Esophagus (tissue), 2 donors: ENCODE measurements around the gene DLK1. TPM values are rescaled to one million over a fixed set of nuclear protein-coding genes. Genes with fewer than 3 reads are reported as not detected.

ENCODE experiments used
- H3K27ac ChIP-seq, 2 donors: one replicate each; pipeline ENCODE4 v1.5.1; 2013; ENCODE audit warnings: low read depth in 2 of 2, mild to moderate bottlenecking in 2 of 2, inconsistent platforms in 1 of 2, low read length in 1 of 2, moderate library complexity in 1 of 2
- H3K27me3 ChIP-seq, 2 donors: one replicate each; pipeline ENCODE4 v1.6.1; 2013; ENCODE audit warnings: low read length in 2 of 2, control low read depth in 1 of 2, mild to moderate bottlenecking in 1 of 2; ENCODE audit not compliant: insufficient read depth in 2 of 2, control insufficient read depth in 1 of 2
- H3K36me3 ChIP-seq, 2 donors: one replicate each; pipeline ENCODE4 v1.6.1; 2013; ENCODE audit warnings: low read length in 1 of 2; ENCODE audit not compliant: control insufficient read depth in 2 of 2, insufficient read depth in 2 of 2
- H3K4me1 ChIP-seq, 2 donors: one replicate each; pipeline ENCODE4 v1.6.1; 2013; ENCODE audit warnings: low read length in 1 of 2; ENCODE audit not compliant: control insufficient read depth in 2 of 2, insufficient read depth in 2 of 2
- H3K4me3 ChIP-seq, 2 donors: one replicate each; pipeline ENCODE4 v1.5.1; 2013; ENCODE audit warnings: low read length in 2 of 2, mild to moderate bottlenecking in 2 of 2, low read depth in 1 of 2, moderate library complexity in 1 of 2
- H3K9me3 ChIP-seq, 2 donors: one replicate each; pipeline ENCODE4 v1.6.1; 2013; ENCODE audit warnings: mild to moderate bottlenecking in 2 of 2, low read depth in 1 of 2, low read length in 1 of 2, moderate library complexity in 1 of 2; ENCODE audit not compliant: control insufficient read depth in 2 of 2, insufficient read depth in 1 of 2
- WGBS, 2 donors: extraction: QIAGEN DNeasy Blood & Tissue Kit; methylation state at CpG; one replicate each; pipeline ENCODE4 v1.1.7; 2013; 5-methylcytosine and 5-hydroxymethylcytosine counted together
- polyA plus RNA-seq, 2 donors: library from polyadenylated mRNA; stranded (reverse); fragments of 200-250 nt; gene quantifications; one replicate each; pipeline ENCODE4 v1.2.3, GENCODE V29; 2013
- donor health status: healthy with polysubstance abuse.
- donor health status: Bipolar disorder and iron deficiency.

DLK1 gene
- polyA plus RNA-seq, 2 donors: 0.16 TPM; not detected in 1

DNA sequence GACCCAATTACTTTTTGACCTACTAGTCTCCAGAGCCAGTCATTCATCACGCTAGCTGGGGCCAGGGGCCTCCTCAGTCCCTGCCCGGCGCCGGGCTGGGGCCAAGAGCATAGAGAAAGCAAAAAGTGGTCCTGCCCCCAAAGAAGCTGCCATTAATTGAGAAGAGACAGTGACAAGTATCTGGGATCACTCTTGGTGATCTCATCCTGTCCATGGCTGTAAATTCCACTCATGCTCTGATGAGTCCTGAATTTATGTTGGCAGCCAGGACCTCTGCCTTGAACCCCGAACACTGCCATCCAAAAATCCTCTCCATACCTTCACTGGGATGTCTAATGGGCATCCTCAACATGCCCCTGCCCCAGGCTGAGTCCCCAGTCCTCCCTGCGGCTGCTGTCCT lies 34.4 kb upstream of the DLK1 start:
- H3K27ac ChIP-seq: no peak overlapping the region
- H3K9me3 ChIP-seq: peaks cover 0 to 3% of the 10 kb centered on the region in 2 donors
- no peaks in the 10 kb centered on the region for H3K27me3 ChIP-seq
- no peaks in the 10 kb centered on the region for H3K36me3 ChIP-seq
- H3K4me1 ChIP-seq: peaks cover 0 to 15% of the 10 kb centered on the region in 2 donors
- H3K4me3 ChIP-seq: no peak overlapping the region
- WGBS, 2 donors: 78 to 80% methylated on average over 6 of the region's 6 CpGs

DNA sequence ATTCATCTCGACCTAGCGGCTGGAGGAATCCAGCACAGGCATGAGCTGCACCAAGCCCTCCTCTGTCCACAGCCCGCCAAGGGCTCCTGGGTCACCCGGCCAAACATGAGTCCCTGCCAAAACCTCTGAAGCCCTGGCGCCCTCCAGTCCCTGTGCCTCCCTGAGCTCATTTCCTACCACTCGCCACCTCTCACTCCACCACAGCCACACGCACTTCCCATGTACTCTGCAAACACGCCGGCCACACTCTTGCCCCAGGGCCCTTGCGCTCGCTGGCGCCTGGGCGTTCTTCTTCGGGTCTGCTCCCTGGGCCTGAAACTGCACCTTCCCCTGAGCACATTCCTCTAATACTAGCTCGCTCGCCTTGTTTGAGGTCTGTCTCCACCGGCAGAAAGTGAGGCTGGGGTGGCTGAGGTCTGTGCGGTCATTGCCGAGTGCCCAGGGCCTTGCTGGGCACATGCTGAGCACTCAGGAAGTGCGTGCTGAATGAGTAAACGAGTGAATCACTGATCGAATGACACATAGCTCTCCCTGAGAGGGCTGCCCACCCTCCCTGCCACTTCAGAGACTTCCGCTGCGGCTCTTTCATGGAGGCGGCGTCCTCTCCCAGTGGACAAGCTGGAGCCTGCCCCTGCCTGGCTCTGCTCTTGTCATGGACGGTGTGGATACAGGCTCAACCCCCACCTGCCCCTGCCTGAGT lies 33.7 kb upstream of the DLK1 start:
- Histone ChIP-seq H3K4me1 (peaks cover 0 to 15% of the 10 kb centered on the region in 2 donors), H3K4me3 (no peak overlapping the region), H3K9me3 (peaks cover 0 to 3% of the 10 kb centered on the region in 2 donors), H3K27me3 (no peaks in the 10 kb centered on the region), H3K36me3 (no peaks in the 10 kb centered on the region), H3K27ac (peak overlapping the region in 1 of 2 donors; percentile 34)
- WGBS, 2 donors: 48 to 62% methylated on average over 25 to 27 of the region's 27 CpGs

DNA sequence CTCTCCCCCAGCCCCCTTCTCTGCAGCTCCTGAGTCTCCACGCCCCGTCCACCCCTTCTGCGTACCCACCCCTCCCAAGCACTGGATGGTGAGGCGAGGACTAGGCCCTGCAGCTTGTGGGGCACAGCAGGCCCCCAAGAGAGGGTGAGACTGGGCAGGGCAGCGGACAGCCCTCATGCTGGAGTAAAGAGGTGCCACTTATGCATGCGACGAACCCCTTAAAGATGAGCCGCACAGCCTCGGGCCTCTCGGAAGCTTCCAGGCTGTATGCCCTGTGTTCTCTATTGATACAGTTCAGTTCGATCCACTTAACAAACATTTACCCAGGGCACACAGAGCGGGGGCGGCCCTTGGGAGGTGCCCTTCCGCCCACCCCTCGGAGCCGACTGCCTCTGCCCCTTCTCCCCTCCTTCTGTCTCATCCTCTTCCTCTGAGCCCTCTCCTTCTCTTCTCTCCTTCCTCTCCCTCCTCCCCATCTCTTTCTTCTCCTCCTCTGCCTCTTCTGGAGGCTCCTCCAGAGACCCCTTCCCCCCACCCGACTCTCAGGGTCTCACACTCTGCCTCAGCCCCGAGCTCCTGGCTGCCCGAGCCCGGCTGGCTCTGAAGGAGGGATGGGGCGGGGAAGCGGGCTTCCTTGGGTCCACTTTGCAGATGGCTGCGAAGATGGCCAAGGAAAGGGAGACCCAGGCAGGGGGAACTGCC lies 32.7 kb upstream of the DLK1 start:
- Histone ChIP-seq H3K36me3 (no peaks in the 10 kb centered on the region), H3K27me3 (no peaks in the 10 kb centered on the region), H3K27ac (no peak overlapping the region), H3K4me3 (no peak overlapping the region), H3K4me1 (peaks cover 0 to 15% of the 10 kb centered on the region in 2 donors), H3K9me3 (peaks cover 0 to 3% of the 10 kb centered on the region in 2 donors)
- 71 to 89% methylated on average over 20 to 23 of the region's 23 CpGs for WGBS, 2 donors

DNA sequence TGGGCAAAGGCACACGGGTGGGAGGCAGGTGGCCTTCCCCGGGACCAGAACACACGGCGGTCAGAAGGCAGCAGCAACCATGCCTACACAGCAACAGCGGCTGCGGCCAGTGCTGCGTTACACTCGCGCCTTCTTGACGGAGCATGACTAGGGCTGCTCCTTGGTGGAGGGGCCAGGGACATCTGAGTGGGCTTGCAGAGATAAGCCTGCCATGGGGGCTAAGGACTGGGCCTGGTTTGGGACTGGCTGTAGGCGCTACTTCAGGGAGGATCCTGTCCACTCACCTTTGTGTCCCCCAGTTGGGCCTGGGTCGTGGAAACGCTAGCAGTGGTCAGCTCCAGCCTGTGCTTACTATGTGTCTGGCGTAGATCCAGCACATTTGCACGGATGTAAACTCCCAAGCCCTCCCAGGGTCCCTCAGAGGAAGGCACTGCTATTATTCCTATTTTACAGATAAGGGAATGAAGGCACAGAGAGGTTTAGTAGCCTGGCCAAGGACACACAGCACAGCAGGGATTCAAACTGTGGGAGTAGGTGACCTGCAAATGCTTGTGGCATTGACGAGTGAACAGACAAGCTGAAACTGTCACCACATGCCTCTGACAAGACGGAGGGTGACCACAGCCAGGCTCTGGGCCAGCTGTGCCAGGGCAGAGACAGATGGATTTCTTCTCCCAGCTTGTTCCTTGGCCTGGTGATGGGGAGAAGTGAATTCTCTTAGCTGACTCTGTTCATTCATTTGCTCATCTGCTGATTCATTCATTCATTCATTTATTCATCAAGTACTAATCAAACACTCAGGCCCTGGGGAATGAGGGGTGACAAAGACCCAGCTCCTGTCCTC lies 31.9 kb upstream of the DLK1 start:
- Histone ChIP-seq H3K4me1 (peaks cover 0 to 15% of the 10 kb centered on the region in 2 donors), H3K4me3 (no peak overlapping the region), H3K27ac (no peak overlapping the region), H3K27me3 (no peaks in the 10 kb centered on the region), H3K9me3 (no peaks in the 10 kb centered on the region), H3K36me3 (no peaks in the 10 kb centered on the region)
- 77 to 84% methylated on average over 17 of the region's 17 CpGs for WGBS, 2 donors

DNA sequence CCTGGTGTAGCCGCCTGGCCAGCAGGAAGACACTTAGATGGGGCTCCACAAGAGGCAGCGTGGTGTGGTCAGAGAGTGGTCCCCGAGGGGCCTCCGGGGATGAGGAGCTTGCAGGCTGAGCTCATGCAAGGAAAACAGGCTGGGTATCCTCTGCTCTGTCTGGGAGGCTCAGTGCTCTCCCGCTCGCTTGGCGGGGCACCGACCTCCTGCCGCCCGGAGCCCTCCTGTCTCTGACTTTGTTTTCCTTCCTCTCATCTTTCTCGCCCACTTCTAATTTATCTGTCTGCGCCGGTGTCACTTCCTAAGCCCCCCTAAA lies 31.3 kb upstream of the DLK1 start:
- Histone ChIP-seq H3K36me3 (no peaks in the 10 kb centered on the region), H3K4me3 (no peak overlapping the region), H3K27ac (no peak overlapping the region), H3K27me3 (no peaks in the 10 kb centered on the region), H3K4me1 (peaks cover 0 to 15% of the 10 kb centered on the region in 2 donors), H3K9me3 (no peaks in the 10 kb centered on the region)
- 63 to 74% methylated on average over 13 of the region's 13 CpGs for WGBS, 2 donors

DNA sequence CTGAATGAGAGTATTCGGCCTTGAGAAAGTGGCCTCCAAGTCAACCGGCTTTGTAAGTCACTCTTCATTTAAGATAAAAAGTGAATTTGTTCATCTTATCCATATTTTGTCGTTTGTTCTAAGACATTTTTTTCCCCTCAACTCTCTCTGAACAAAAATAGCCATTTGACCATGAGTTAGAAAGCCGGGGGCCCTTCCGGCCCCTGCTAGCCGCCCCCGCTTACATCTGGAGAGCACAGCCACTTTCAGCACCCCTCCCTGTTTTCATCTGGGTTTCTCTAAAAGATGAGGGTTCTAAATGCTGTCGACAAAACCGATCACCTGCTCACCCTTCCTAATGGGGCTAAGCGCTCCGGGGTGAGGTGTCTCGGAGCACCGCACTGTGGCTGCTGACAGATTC lies 30.7 kb upstream of the DLK1 start:
- H3K4me1 ChIP-seq: peaks cover 0 to 15% of the 10 kb centered on the region in 2 donors
- no peaks in the 10 kb centered on the region for H3K36me3 ChIP-seq
- no peaks in the 10 kb centered on the region for H3K9me3 ChIP-seq
- 87 to 88% methylated on average over 13 of the region's 13 CpGs for WGBS, 2 donors
- no peak overlapping the region for H3K27ac ChIP-seq
- no peak overlapping the region for H3K4me3 ChIP-seq
- no peaks in the 10 kb centered on the region for H3K27me3 ChIP-seq

DNA sequence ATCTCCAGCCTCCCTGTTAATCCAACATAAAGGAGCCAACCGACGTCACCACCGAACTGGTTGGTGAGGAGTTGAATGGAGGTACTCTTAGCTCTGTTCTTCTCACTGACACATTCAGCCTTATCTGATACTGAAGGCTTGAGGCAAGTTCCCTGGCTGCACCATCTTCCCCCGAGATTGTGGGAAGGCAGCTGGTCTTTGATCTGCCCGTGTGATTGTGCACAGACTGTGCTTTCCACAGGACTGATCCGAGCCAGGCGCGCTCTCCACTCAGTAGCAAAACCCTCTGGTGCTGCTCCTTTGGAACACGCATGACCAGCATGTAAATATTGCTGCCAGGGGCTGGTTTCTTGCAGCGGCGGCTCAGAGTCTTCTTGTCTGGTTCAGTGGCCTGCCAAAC lies 30.1 kb upstream of the DLK1 start:
- Histone ChIP-seq H3K4me3 (no peak overlapping the region), H3K27me3 (no peaks in the 10 kb centered on the region), H3K4me1 (peaks cover 0 to 15% of the 10 kb centered on the region in 2 donors), H3K27ac (no peak overlapping the region), H3K9me3 (no peaks in the 10 kb centered on the region), H3K36me3 (no peaks in the 10 kb centered on the region)
- WGBS, 2 donors: 61 to 64% methylated on average over 11 of the region's 11 CpGs

DNA sequence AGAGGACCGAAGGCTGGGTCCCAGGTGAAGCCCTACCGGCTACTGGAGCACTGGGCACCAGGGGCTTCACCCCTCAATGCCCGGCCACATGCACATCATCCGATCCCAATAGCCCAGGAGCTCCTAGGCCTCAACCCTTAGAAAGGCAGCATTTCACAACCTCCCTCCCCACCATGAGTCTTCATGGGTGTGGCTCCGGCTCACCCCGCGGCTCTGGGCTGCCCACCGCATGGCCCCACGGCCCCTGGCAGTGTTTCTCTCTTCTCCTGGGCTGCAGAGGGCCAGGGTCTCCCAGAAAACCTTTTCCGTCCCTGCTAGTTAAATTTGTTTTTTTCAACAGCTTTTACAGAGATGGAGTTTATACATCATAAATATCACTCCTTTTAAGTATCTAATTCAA lies 28.6 kb upstream of the DLK1 start:
- H3K4me1 ChIP-seq: peaks cover 0 to 4% of the 10 kb centered on the region in 2 donors
- H3K36me3 ChIP-seq: no peaks in the 10 kb centered on the region
- no peaks in the 10 kb centered on the region for H3K27me3 ChIP-seq
- H3K9me3 ChIP-seq: no peaks in the 10 kb centered on the region
- H3K27ac ChIP-seq: no peak overlapping the region
- no peak overlapping the region for H3K4me3 ChIP-seq
- WGBS, 2 donors: 76 to 85% methylated on average over 10 of the region's 10 CpGs

DNA sequence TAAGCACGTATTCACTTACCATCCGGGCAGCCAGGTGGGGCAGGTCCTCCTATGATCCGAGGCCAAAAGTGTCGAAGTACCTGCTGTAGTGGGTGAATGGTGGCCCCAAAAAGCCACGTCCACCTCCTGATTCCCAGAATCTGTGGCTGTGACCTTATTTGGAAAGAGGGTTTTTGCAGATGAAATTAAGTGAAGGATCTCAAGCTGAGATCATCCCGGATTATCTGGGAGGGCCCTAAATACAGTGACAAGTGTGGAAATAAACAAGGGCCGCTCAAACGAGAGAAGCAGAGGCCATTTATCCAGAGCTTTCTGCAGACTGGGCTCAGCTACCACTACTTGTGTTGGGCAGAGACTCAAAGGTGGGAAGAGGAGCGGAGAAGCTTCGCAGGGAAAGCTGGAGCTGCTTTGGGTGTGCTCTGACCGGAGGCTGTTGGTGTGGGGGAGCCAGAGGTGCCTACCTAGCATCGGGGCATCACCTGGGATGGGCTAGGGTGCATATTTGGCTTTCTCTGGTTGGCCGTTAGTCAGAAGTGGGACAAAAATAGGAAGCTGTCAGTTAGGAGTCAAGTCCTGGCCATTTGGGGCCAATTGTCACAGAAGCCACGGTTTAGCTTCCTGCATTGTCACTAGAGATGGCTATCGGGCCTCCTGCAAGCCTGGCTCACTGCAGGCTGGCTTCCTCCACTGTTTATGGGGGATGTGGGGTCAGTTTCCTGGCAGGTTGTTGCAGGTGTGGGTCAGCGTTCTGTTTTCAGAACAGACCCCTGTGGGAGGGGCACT lies 27.8 kb upstream of the DLK1 start:
- Histone ChIP-seq H3K4me1 (peaks cover 0 to 4% of the 10 kb centered on the region in 2 donors), H3K27ac (no peak overlapping the region), H3K36me3 (no peaks in the 10 kb centered on the region), H3K9me3 (no peaks in the 10 kb centered on the region), H3K4me3 (no peak overlapping the region), H3K27me3 (no peaks in the 10 kb centered on the region)
- WGBS, 2 donors: 74 to 75% methylated on average over 16 of the region's 16 CpGs
